ENCODE results near the gene RTN4RL2.

Gene RTN4RL2

GRCh38 chr11:57512646-57513451 is 52.5 kb downstream of the RTN4RL2 start:
- Histone ChIP-seq H3K4me1 (ENCODE audit: control insufficient read depth, insufficient read depth, low read length) (peaks cover 12% of the 10 kb centered on the region), H3K4me3 (ENCODE audit: insufficient read depth, low read depth, low read length) (no peak overlapping the region), H3K9me3 (ENCODE audit: control insufficient read depth, low read length) (no peaks in the 10 kb centered on the region), H3K36me3 (ENCODE audit: control insufficient read depth, insufficient read depth, low read length) (no peaks in the 10 kb centered on the region), H3K27me3 (ENCODE audit: control insufficient read depth, insufficient read depth, low read length, poor library complexity, severe bottlenecking) (peaks cover 56% of the 10 kb centered on the region), H3K27ac (ENCODE audit: insufficient read depth, low read depth, low read length, poor library complexity, severe bottlenecking) (no peak overlapping the region)
- WGBS, 2 experiments: 88 to 90% methylated on average over 11 to 12 of the region's 12 CpGs

DNA sequence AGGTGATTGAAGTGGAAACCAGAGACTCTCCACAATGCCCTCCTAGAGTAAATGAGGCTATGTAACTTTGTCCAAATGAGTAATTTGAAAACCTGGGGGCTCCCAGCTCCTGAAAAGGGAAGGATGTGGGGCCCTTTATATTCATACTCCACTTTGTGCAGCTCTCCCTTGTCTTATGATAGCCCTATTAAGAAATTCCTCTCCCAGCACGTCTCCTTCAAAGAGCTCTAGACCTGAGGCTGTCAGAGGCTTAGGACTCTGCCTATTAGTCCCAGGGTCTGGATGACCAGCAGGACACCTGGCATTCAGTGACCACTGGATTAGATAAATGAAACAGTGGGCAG is 53.1 kb downstream of the RTN4RL2 start:
- H3K36me3 ChIP-seq (ENCODE audit: control insufficient read depth, insufficient read depth, low read length): no peaks in the 10 kb centered on the region
- 39 to 41% methylated on average over 1 of the region's 1 CpG for WGBS, 2 experiments
- no peaks in the 10 kb centered on the region for H3K9me3 ChIP-seq (ENCODE audit: control insufficient read depth, low read length)
- no peak overlapping the region for H3K4me3 ChIP-seq (ENCODE audit: insufficient read depth, low read depth, low read length)
- peaks cover 12% of the 10 kb centered on the region for H3K4me1 ChIP-seq (ENCODE audit: control insufficient read depth, insufficient read depth, low read length)
- H3K27ac ChIP-seq (ENCODE audit: insufficient read depth, low read depth, low read length, poor library complexity, severe bottlenecking): no peak overlapping the region
- H3K27me3 ChIP-seq (ENCODE audit: control insufficient read depth, insufficient read depth, low read length, poor library complexity, severe bottlenecking): peaks cover 58% of the 10 kb centered on the region

- peak overlapping the region; percentile 43 for H3K4me3 ChIP-seq (ENCODE audit: insufficient read depth, low read depth, low read length)
- peaks cover 12% of the 10 kb centered on the region for H3K4me1 ChIP-seq (ENCODE audit: control insufficient read depth, insufficient read depth, low read length)
- H3K9me3 ChIP-seq (ENCODE audit: control insufficient read depth, low read length): no peaks in the 10 kb centered on the region
- no peak overlapping the region for H3K27ac ChIP-seq (ENCODE audit: insufficient read depth, low read depth, low read length, poor library complexity, severe bottlenecking)
- H3K36me3 ChIP-seq (ENCODE audit: control insufficient read depth, insufficient read depth, low read length): no peaks in the 10 kb centered on the region
- peaks cover 58% of the 10 kb centered on the region for H3K27me3 ChIP-seq (ENCODE audit: control insufficient read depth, insufficient read depth, low read length, poor library complexity, severe bottlenecking)
- 9 to 11% methylated on average over 35 of the region's 35 CpGs for WGBS, 2 experiments
Observed at GRCh38 chr11:57513911-57514537, 53.7 kb downstream of the RTN4RL2 start.

- no peaks in the 10 kb centered on the region for H3K9me3 ChIP-seq (ENCODE audit: control insufficient read depth, low read length)
Observed at GRCh38 chr11:57514538-57515331, 54.4 kb downstream of the RTN4RL2 start.

GRCh38 chr11:57515332-57516060 is 55.2 kb downstream of the RTN4RL2 start, which contains the start of gene SLC43A1:
Gene SLC43A1, minus strand, starts transcription at chr11:57515702. Its CDS starts 1,591 bp downstream, at chr11:57514111.
- H3K36me3 ChIP-seq (ENCODE audit: control insufficient read depth, insufficient read depth, low read length): no peaks in the 10 kb centered on the region
- 0% methylated on average over 66 of the region's 66 CpGs for WGBS, 2 experiments
- H3K27ac ChIP-seq (ENCODE audit: insufficient read depth, low read depth, low read length, poor library complexity, severe bottlenecking): no peak within 1 kb of the TSS
- H3K4me3 ChIP-seq (ENCODE audit: insufficient read depth, low read depth, low read length): peak within 1 kb of the TSS; percentile 43
- no peaks in the 10 kb centered on the region for H3K9me3 ChIP-seq (ENCODE audit: control insufficient read depth, low read length)
- peaks cover 58% of the 10 kb centered on the region for H3K27me3 ChIP-seq (ENCODE audit: control insufficient read depth, insufficient read depth, low read length, poor library complexity, severe bottlenecking)
- H3K4me1 ChIP-seq (ENCODE audit: control insufficient read depth, insufficient read depth, low read length): peaks cover 12% of the 10 kb centered on the region

More at GRCh38 chr11:57514538-57515331, 54.4 kb downstream of the RTN4RL2 start:
- 0% methylated on average over 57 of the region's 57 CpGs for WGBS, 2 experiments
- H3K4me1 ChIP-seq (ENCODE audit: control insufficient read depth, insufficient read depth, low read length): peaks cover 12% of the 10 kb centered on the region
- H3K4me3 ChIP-seq (ENCODE audit: insufficient read depth, low read depth, low read length): peak overlapping the region; percentile 43
- H3K27me3 ChIP-seq (ENCODE audit: control insufficient read depth, insufficient read depth, low read length, poor library complexity, severe bottlenecking): peaks cover 58% of the 10 kb centered on the region
- no peak overlapping the region for H3K27ac ChIP-seq (ENCODE audit: insufficient read depth, low read depth, low read length, poor library complexity, severe bottlenecking)
- no peaks in the 10 kb centered on the region for H3K36me3 ChIP-seq (ENCODE audit: control insufficient read depth, insufficient read depth, low read length)

DNA sequence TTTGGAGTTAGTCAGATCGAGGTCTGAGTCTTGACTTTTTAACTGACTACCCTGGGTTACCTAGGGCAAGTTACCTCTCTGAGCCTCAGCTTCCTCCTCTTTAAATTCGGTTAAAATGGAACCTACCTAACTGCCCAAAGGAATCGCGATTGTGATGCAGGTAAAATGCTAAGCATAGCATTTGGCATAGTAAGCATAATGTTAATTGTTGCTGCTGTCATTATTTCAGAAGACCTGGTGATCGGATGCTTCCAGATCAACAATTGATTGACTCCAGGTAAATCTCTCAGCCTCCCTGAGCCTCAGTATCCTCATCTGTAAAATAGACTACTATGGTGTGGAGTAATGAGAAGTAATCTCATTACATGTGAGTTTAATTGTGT is 55.7 kb downstream of the RTN4RL2 start:
- H3K9me3 ChIP-seq (ENCODE audit: control insufficient read depth, low read length): no peaks in the 10 kb centered on the region
- no peak overlapping the region for H3K27ac ChIP-seq (ENCODE audit: insufficient read depth, low read depth, low read length, poor library complexity, severe bottlenecking)
- H3K4me3 ChIP-seq (ENCODE audit: insufficient read depth, low read depth, low read length): peak overlapping the region; percentile 43
- 13 to 17% methylated on average over 5 of the region's 5 CpGs for WGBS, 2 experiments
- H3K4me1 ChIP-seq (ENCODE audit: control insufficient read depth, insufficient read depth, low read length): peaks cover 12% of the 10 kb centered on the region
- peaks cover 58% of the 10 kb centered on the region for H3K27me3 ChIP-seq (ENCODE audit: control insufficient read depth, insufficient read depth, low read length, poor library complexity, severe bottlenecking)
- H3K36me3 ChIP-seq (ENCODE audit: control insufficient read depth, insufficient read depth, low read length): no peaks in the 10 kb centered on the region

GRCh38 chr11:57521116-57521515 is 60.8 kb downstream of the RTN4RL2 start:
- Histone ChIP-seq H3K4me3 (ENCODE audit: insufficient read depth, low read depth, low read length) (no peak overlapping the region), H3K4me1 (ENCODE audit: control insufficient read depth, insufficient read depth, low read length) (no peaks in the 10 kb centered on the region), H3K9me3 (ENCODE audit: control insufficient read depth, low read length) (no peaks in the 10 kb centered on the region), H3K27ac (ENCODE audit: insufficient read depth, low read depth, low read length, poor library complexity, severe bottlenecking) (no peak overlapping the region), H3K36me3 (ENCODE audit: control insufficient read depth, insufficient read depth, low read length) (no peaks in the 10 kb centered on the region), H3K27me3 (ENCODE audit: control insufficient read depth, insufficient read depth, low read length, poor library complexity, severe bottlenecking) (peaks cover 19% of the 10 kb centered on the region)
- WGBS, 2 experiments: 96 to 97% methylated on average over 1 to 2 of the region's 2 CpGs

DNA sequence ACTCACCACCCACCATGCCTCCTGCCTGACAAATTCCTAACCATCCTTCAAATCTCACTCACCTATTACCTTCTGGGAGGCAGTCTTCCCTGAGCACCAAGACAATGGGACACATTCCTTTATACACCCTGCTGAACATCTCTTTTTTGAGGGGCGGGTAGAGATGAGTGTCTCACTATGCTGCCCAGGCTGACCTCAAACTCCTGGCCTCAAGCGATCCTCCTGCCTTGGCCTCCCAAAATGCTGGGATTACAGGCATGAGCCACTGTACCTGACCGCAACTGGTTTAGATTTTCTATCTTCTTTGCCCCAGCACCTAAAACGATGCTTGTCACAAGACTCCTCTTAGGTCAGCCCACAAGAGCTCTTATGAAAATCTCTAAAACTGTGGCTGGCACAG is 63.1 kb downstream of the RTN4RL2 start:
- no peak overlapping the region for H3K4me3 ChIP-seq (ENCODE audit: insufficient read depth, low read depth, low read length)
- no peak overlapping the region for H3K27ac ChIP-seq (ENCODE audit: insufficient read depth, low read depth, low read length, poor library complexity, severe bottlenecking)
- H3K4me1 ChIP-seq (ENCODE audit: control insufficient read depth, insufficient read depth, low read length): no peaks in the 10 kb centered on the region
- H3K9me3 ChIP-seq (ENCODE audit: control insufficient read depth, low read length): no peaks in the 10 kb centered on the region
- 90 to 94% methylated on average over 4 of the region's 4 CpGs for WGBS, 2 experiments
- no peaks in the 10 kb centered on the region for H3K27me3 ChIP-seq (ENCODE audit: control insufficient read depth, insufficient read depth, low read length, poor library complexity, severe bottlenecking)
- no peaks in the 10 kb centered on the region for H3K36me3 ChIP-seq (ENCODE audit: control insufficient read depth, insufficient read depth, low read length)

All from ectodermal cell (in vitro differentiated cells).